ENCODE data around the gene KIF16B. TPM values are rescaled to one million over a fixed set of nuclear protein-coding genes. Genes with fewer than 3 reads are reported as not detected.

The KIF16B gene
- total RNA-seq, 6 donors from 2014 or later, result 18.4 to 114 (median 26.3) TPM

GRCh38 chr20:16438100-16438499 is 135.1 kb downstream of the KIF16B start:
- Histone ChIP-seq H3K4me1 (no peaks in the 10 kb centered on the region), H3K36me3 (no peaks in the 10 kb centered on the region), H3K4me3 (no peak overlapping the region), H3K27ac (no peak overlapping the region), H3K27me3 (no peaks in the 10 kb centered on the region), H3K9me3 (no peaks in the 10 kb centered on the region)
- WGBS, 2 donors, result 78 to 91% methylated on average over 3 of the region's 3 CpGs
- no peak for TF ChIP-seq EP300 (IDR thresholded peaks at IDR 0.05)
- TF ChIP-seq, protein P1, sequence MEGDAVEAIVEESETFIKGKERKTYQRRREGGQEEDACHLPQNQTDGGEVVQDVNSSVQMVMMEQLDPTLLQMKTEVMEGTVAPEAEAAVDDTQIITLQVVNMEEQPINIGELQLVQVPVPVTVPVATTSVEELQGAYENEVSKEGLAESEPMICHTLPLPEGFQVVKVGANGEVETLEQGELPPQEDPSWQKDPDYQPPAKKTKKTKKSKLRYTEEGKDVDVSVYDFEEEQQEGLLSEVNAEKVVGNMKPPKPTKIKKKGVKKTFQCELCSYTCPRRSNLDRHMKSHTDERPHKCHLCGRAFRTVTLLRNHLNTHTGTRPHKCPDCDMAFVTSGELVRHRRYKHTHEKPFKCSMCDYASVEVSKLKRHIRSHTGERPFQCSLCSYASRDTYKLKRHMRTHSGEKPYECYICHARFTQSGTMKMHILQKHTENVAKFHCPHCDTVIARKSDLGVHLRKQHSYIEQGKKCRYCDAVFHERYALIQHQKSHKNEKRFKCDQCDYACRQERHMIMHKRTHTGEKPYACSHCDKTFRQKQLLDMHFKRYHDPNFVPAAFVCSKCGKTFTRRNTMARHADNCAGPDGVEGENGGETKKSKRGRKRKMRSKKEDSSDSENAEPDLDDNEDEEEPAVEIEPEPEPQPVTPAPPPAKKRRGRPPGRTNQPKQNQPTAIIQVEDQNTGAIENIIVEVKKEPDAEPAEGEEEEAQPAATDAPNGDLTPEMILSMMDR (IDR thresholded peaks at IDR 0.05), result no peak
- TF ChIP-seq POLR2AphosphoS5 (IDR thresholded peaks at IDR 0.05), result no peak
- TF ChIP-seq POLR2A (IDR thresholded peaks at IDR 0.05), result no peak
- no peak for DNase-seq
- ATAC-seq (ENCODE audit: low FRiP score in 2 of 2), result no peak

- no peaks in the 10 kb centered on the region for H3K27me3 ChIP-seq
- no peaks in the 10 kb centered on the region for H3K4me1 ChIP-seq
- H3K36me3 ChIP-seq, result no peaks in the 10 kb centered on the region
- H3K9me3 ChIP-seq, result no peaks in the 10 kb centered on the region
- no peak overlapping the region for H3K27ac ChIP-seq
- H3K4me3 ChIP-seq, result no peak overlapping the region
- WGBS, 2 donors, result 95 to 96% methylated on average over 7 of the region's 7 CpGs
- DNase-seq (no peak), ATAC-seq (ENCODE audit: low FRiP score in 2 of 2) (no peak)
- no peak for TF ChIP-seq POLR2AphosphoS5 (IDR thresholded peaks at IDR 0.05)
- TF ChIP-seq, protein P1 (IDR thresholded peaks at IDR 0.05), result no peak
- no peak for TF ChIP-seq EP300 (IDR thresholded peaks at IDR 0.05)
- no peak for TF ChIP-seq POLR2A (IDR thresholded peaks at IDR 0.05)
Measured at GRCh38 chr20:16437387-16437996, 135.8 kb downstream of the KIF16B start.

- no peak overlapping the region for H3K27ac ChIP-seq
- TF ChIP-seq, protein P1 (IDR thresholded peaks at IDR 0.05), result peak in 5 of 6 experiments; percentile 10 to 72 (median 38)
- no peak for TF ChIP-seq POLR2A (IDR thresholded peaks at IDR 0.05)
- no peak for TF ChIP-seq EP300 (IDR thresholded peaks at IDR 0.05)
- TF ChIP-seq POLR2AphosphoS5 (IDR thresholded peaks at IDR 0.05), result no peak
- 69 to 73% methylated on average over 10 of the region's 10 CpGs for WGBS, 2 donors
- ATAC-seq (ENCODE audit: low FRiP score in 2 of 2) (peak in 1 of 2 donors; percentile 56), DNase-seq (peak in 1 of 2 donors; percentile 22)
- H3K27me3 ChIP-seq, result no peaks in the 10 kb centered on the region
- H3K9me3 ChIP-seq, result no peaks in the 10 kb centered on the region
- H3K4me1 ChIP-seq, result no peaks in the 10 kb centered on the region
- H3K4me3 ChIP-seq, result no peak overlapping the region
- peaks cover 0 to 3% (median 0%) of the 10 kb centered on the region in 4 donors for H3K36me3 ChIP-seq
Measured at GRCh38 chr20:16434062-16434664, 139.1 kb downstream of the KIF16B start.

GRCh38 chr20:16433293-16433580 is 140.0 kb downstream of the KIF16B start:
- Histone ChIP-seq H3K27ac (no peak overlapping the region), H3K4me1 (no peaks in the 10 kb centered on the region), H3K9me3 (no peaks in the 10 kb centered on the region), H3K4me3 (no peak overlapping the region), H3K27me3 (no peaks in the 10 kb centered on the region), H3K36me3 (peaks cover 0 to 12% (median 0%) of the 10 kb centered on the region in 4 donors)
- TF ChIP-seq POLR2AphosphoS5 (IDR thresholded peaks at IDR 0.05), result no peak
- TF ChIP-seq POLR2A (IDR thresholded peaks at IDR 0.05), result no peak
- no peak for TF ChIP-seq EP300 (IDR thresholded peaks at IDR 0.05)
- TF ChIP-seq, protein P1 (IDR thresholded peaks at IDR 0.05), result no peak
- DNase-seq (no peak), ATAC-seq (ENCODE audit: low FRiP score in 2 of 2) (no peak)
- 70 to 76% methylated on average over 2 of the region's 2 CpGs for WGBS, 2 donors
